Pancreas (tissue), 10 donors: Measurements from ENCODE around the gene CEP41. TPM values are rescaled to one million over a fixed set of nuclear protein-coding genes. Genes with fewer than 3 reads are reported as not detected.
A peak's percentile ranks its signal among the peaks of the same experiment; 100 is the strongest.

Source experiments
- ATAC-seq, 4 donors: fragments of 200-7000 bp; cut with Tn5 transposase; one replicate each; pipeline versions ENCODE4 v1.8.0 to v1.9.1; 2020; ENCODE audit warnings: mild to moderate bottlenecking in 4 of 4, moderate library complexity in 4 of 4
- DNase-seq, 6 donors: peaks; one replicate each; pipeline ENCODE4 v3.0.0-alpha.2; 2020
- FAIRE-seq: peaks from 2 replicates; lab custom pipeline; 2012; peaks lifted over from hg19 to GRCh38; lab: Jason Lieb, UNC
- H3K27ac ChIP-seq, 4 donors: fragments of 200-600 bp; sonication (generic); 1 replicate in 3 of 4; 2 replicates in 1 of 4; pipeline versions ENCODE4 v1.5.0 to v1.8.0; 2020
- H3K27me3 ChIP-seq, 4 donors: fragments of 200-600 bp; one replicate each; pipeline ENCODE4 v1.8.0; 2021
- H3K36me3 ChIP-seq, 3 donors: fragments of 200-600 bp; sonication (generic) in 1 of 3; one replicate each; pipeline versions ENCODE4 v1.5.0 to v1.8.0; 2020 to 2021
- H3K4me1 ChIP-seq, 3 donors: fragments of 200-600 bp; one replicate each; pipeline ENCODE4 v1.8.0; 2021
- H3K4me3 ChIP-seq, 4 donors: fragments of 200-600 bp; sonication (generic) in 2 of 4; one replicate each; pipeline versions ENCODE4 v1.5.0 to v1.8.0; 2020 to 2021
- H3K9me3 ChIP-seq, 4 donors: fragments of 200-600 bp; one replicate each; pipeline ENCODE4 v1.8.0; 2021
- WGBS, 2 donors: extraction: QIAGEN DNeasy Blood & Tissue Kit; methylation state at CpG; one replicate each; pipeline ENCODE4 v1.1.7; 2013; 5-methylcytosine and 5-hydroxymethylcytosine counted together
- intact Hi-C, 3 donors: fragments of 100-400 bp; cut with DNase I; formaldehyde crosslinking; loops; one replicate each; pipeline versions ENCODE4 v1.11.1 to v1.14.2; 2022
- polyA plus RNA-seq, 2 donors: library from polyadenylated mRNA; stranded (reverse); fragments of 200-250 nt; gene quantifications; one replicate each; pipeline ENCODE4 v1.2.3, GENCODE V29; 2013
- total RNA-seq, 6 donors: library from RNA; stranded (reverse); fragmentation: NEBNext Ultra II Directional in 4 of 6; extraction: Animal tissue kit (Norgen Biotek cat#: 25700) in 4 of 6; gene quantifications; one replicate each; pipeline versions ENCODE4 v1.2.1 to v1.2.4, GENCODE V29; 2021 to 2023
- TF ChIP-seq, protein P1 (sequence below), 4 donors: fragments of 200-600 bp; sonication (generic) in 3 of 4; IDR thresholded peaks; one replicate each; pipeline versions ENCODE4 v1.5.0 to v1.8.0; 2021; ENCODE audit warnings: antibody characterized with exemption in 4 of 4
- donor health status: healthy with polysubstance abuse.
- donor health status: DM: no; HTN: no; CAD: no; lungs with moderate emphysema.
- donor health status: DM: no; HTN: no; CAD: no.
- donor health status: control.
- donor health status: control.
- donor health status: Bipolar disorder and iron deficiency.
- donor health status: DM: yes; HTN: yes; CAD: no.
- donor health status: DM: no; HTN: no; CAD: no.
- donor health status: DM: no; HTN: no; CAD: no.
- donor health status: DM: yes; HTN: yes; CAD: no.

Gene CEP41, protein sequence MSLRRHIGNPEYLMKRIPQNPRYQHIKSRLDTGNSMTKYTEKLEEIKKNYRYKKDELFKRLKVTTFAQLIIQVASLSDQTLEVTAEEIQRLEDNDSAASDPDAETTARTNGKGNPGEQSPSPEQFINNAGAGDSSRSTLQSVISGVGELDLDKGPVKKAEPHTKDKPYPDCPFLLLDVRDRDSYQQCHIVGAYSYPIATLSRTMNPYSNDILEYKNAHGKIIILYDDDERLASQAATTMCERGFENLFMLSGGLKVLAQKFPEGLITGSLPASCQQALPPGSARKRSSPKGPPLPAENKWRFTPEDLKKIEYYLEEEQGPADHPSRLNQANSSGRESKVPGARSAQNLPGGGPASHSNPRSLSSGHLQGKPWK
- 10 to 100 TPM in 1 of 6 donors, 1 to 10 TPM in 5; 3.5 to 10.3 (median 4.5) TPM for total RNA-seq
- polyA plus RNA-seq, result 1 to 10 TPM; 1.8 to 4.9 TPM

DNA sequence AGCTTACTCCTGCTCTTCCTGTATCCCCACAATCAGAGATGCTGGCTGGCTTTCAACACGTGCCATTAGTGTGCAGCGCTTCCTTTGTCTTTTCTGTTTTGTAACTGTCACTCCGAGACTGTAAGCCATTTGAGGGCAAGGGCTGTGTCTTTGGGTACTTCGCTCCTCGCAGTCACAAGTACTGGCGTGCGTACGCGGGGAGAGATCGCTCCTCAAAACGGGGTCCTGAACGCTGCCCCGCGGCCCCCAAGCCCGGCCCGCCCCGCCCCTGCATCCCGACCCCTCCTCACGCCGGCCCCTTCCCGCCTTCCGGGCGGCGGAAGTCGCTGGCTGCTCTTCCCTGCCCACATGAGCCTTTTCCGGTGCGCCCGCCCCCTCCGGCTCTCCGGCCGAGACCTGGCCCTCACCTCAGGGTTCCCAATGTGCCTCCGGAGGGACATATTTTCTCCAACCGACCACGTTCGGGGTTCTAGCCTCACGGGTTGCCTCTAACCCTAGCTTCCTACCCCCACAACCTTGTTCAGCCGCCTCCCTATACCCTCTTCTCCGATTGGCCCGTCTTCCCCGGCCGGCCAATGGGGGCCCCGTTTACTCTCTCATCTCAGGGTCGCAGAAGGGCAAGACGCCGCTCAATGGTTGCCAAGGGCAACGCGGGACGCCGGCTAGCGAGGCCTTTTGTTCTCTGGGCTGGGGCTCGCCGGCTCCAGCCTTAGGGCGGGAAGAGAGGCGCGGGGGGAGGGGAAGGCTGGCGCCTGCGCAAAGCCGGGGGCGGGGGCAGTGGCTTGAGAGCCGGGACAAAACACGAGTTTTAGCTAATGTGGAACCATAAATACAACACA, at the start of gene CEP41:
CEP41 (minus strand) TSS at position 490 of the 839 bp plus-strand sequence; CDS start at position 440, 50 bp downstream.
- ATAC-seq (peak; percentile 97 to 99 (median 98)), FAIRE-seq (no peak), DNase-seq (peak; percentile 97 to 99 (median 97))
- Histone ChIP-seq H3K4me1 (peaks cover 0 to 11% (median 8%) of the 10 kb centered on the region in 3 donors), H3K27ac (peak within 1 kb of the TSS; percentile 60 to 87 (median 81)), H3K36me3 (no peaks in the 10 kb centered on the region), H3K4me3 (peak within 1 kb of the TSS; percentile 53 to 72 (median 63)), H3K9me3 (no peaks in the 10 kb centered on the region), H3K27me3 (no peaks in the 10 kb centered on the region)
- TF ChIP-seq, protein P1, sequence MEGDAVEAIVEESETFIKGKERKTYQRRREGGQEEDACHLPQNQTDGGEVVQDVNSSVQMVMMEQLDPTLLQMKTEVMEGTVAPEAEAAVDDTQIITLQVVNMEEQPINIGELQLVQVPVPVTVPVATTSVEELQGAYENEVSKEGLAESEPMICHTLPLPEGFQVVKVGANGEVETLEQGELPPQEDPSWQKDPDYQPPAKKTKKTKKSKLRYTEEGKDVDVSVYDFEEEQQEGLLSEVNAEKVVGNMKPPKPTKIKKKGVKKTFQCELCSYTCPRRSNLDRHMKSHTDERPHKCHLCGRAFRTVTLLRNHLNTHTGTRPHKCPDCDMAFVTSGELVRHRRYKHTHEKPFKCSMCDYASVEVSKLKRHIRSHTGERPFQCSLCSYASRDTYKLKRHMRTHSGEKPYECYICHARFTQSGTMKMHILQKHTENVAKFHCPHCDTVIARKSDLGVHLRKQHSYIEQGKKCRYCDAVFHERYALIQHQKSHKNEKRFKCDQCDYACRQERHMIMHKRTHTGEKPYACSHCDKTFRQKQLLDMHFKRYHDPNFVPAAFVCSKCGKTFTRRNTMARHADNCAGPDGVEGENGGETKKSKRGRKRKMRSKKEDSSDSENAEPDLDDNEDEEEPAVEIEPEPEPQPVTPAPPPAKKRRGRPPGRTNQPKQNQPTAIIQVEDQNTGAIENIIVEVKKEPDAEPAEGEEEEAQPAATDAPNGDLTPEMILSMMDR (IDR thresholded peaks at IDR 0.05), result no peak
- intact Hi-C loops, result no loop called here
- 2% methylated on average over 53 to 61 of the region's 61 CpGs for WGBS, 2 donors

- Histone ChIP-seq H3K36me3 (no peaks in the 10 kb centered on the region), H3K9me3 (no peaks in the 10 kb centered on the region), H3K27ac (no peak overlapping the region), H3K4me1 (peaks cover 4 to 41% (median 12%) of the 10 kb centered on the region in 3 donors), H3K27me3 (no peaks in the 10 kb centered on the region), H3K4me3 (peak overlapping the region in 2 of 4 donors; percentile 40 to 48)
- TF ChIP-seq, protein P1 (IDR thresholded peaks at IDR 0.05), result no peak
- DNase-seq (no peak), ATAC-seq (no peak), FAIRE-seq (no peak)
- intact Hi-C loops, result no loop called here
- 78 to 85% methylated on average over 21 of the region's 21 CpGs for WGBS, 2 donors
Observed at GRCh38 chr7:130490311-130490791, 49.5 kb upstream of the CEP41 start.

DNA sequence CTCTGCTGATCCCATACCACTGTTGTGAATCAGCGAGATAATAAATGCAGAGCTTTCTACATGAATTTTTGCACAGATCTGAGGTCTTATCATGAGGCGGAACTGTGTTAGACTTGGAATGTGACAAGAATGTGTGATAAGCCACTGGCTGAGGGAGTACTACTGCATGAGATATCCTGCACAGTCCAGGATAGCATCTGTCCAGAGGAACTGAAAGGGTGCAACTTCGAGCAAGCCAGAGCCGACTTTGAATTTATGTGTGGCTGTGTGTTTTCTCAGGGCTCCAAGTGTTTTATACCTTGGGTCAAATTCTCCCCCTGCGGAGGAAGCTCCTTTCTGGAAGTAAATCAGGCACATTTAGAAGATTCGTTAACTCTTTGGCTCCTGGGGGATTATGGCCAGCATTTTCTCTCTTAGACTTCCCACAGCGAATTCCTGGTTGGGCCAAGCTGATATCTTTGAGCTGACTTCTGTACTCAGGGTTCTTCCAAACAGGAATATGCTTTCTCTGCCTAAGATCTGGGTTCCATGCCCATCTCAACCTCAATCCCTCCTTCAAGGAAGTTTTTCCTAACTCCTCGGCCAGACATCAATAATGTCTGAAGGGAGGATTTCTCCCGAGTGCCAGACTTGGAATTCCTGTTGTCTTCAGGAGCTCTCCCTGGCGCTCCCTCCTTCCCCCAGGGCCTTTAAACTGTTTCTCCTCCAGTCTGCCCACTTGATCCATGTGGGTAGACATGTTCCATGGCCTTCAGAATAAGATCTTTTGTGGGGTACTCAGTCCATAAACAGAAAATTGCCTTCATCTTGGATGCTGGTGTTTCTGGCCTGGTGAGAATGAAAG, 48.5 kb upstream of the CEP41 start:
- peaks cover 4 to 40% (median 9%) of the 10 kb centered on the region in 3 donors for H3K4me1 ChIP-seq
- FAIRE-seq (no peak), DNase-seq (no peak), ATAC-seq (no peak)
- peak overlapping the region in 1 of 4 donors; percentile 3 for H3K27ac ChIP-seq
- 53 to 57% methylated on average over 10 of the region's 10 CpGs for WGBS, 2 donors
- no peaks in the 10 kb centered on the region for H3K9me3 ChIP-seq
- TF ChIP-seq, protein P1 (IDR thresholded peaks at IDR 0.05), result no peak
- H3K36me3 ChIP-seq, result no peaks in the 10 kb centered on the region
- no peaks in the 10 kb centered on the region for H3K27me3 ChIP-seq
- intact Hi-C loops, result no loop called here
- no peak overlapping the region for H3K4me3 ChIP-seq

DNA sequence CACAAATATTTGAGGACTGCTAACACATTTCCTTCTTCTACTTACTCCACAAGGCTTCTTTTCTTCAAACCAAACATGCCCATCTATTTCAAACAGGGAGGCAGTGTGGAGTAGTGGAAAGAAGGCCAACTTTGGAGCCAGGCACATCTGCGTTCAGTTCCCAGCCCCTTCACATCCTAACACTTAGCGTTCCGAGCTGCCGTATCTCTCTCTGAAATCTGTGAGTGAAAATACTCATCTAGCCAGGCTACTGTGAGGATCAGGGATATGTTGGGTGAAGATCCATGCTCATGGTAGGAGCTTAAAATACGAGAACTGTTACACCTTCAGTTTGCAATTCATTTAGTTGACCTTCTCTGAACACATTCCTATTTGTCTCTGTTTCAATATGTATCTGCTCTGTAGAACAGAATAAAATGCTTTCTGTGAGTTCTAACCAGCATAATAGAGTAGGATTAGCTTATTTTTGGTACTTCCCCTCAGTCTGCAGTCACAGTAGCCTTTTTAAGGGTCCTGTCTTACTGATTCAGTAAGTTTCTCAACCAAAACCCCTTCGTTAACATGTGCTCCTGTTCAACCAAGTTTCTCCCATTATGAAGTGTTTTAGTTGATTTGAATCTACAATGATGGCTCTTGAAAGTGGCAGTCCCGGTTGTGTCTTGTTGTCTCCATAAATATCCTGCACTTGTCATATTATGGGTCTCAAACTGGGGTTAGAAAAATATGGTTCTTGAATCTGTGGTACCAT, 47.8 kb upstream of the CEP41 start:
- Histone ChIP-seq H3K27me3 (no peaks in the 10 kb centered on the region), H3K36me3 (no peaks in the 10 kb centered on the region), H3K4me3 (no peak overlapping the region), H3K27ac (peak overlapping the region in 1 of 4 donors; percentile 22), H3K4me1 (peaks cover 0 to 39% (median 1%) of the 10 kb centered on the region in 3 donors), H3K9me3 (no peaks in the 10 kb centered on the region)
- intact Hi-C loops, result no loop called here
- DNase-seq (no peak), FAIRE-seq (no peak), ATAC-seq (no peak)
- WGBS, 2 donors, result 55 to 63% methylated on average over 7 of the region's 7 CpGs
- TF ChIP-seq, protein P1 (IDR thresholded peaks at IDR 0.05), result no peak
